ENCODE results near the gene FAM47E. TPM values are rescaled to one million over a fixed set of nuclear protein-coding genes. Genes with fewer than 3 reads are reported as not detected.

Gene FAM47E
- 6.6 TPM for total RNA-seq

GRCh38 chr4:76251441-76252270 is at the start of gene FAM47E:
FAM47E (plus strand) TSS chr4:76251721; CDS start chr4:76251747, 26 bp downstream.

GRCh38 chr4:76213415-76214176 is 37.9 kb upstream of the FAM47E start, which contains the start of gene SCARB2:
SCARB2 (minus strand) TSS chr4:76213824; CDS start chr4:76213543, 281 bp downstream.

GRCh38 chr4:76305971-76306881 is 54.7 kb downstream of the FAM47E start, which contains the start of gene STBD1:
STBD1 (plus strand) TSS chr4:76306733; CDS start chr4:76306770, 37 bp downstream.

Other genes with a start within 250 kb of the FAM47E start
- gene CXCL9, start 244.2 kb upstream of the FAM47E start, total RNA-seq, result not detected
- not detected for gene CXCL10, start 228.2 kb upstream of the FAM47E start, total RNA-seq
- not detected for gene CXCL11, start 215.7 kb upstream of the FAM47E start, total RNA-seq
- gene ART3, start 177.0 kb upstream of the FAM47E start, total RNA-seq, result 0.31 TPM
- gene NUP54, start 103.3 kb upstream of the FAM47E start, total RNA-seq, result 98.3 TPM
- 267 TPM for gene SCARB2, start 37.9 kb upstream of the FAM47E start, total RNA-seq
- 0.31 TPM for gene STBD1, start 55.0 kb downstream of the FAM47E start, total RNA-seq
- 6.9 TPM for gene CCDC158, start 169.4 kb downstream of the FAM47E start, total RNA-seq
- gene SHROOM3, start 183.5 kb downstream of the FAM47E start, total RNA-seq, result 32.9 TPM

Measured in parietal lobe (tissue), 1 donor.